Measurements from ENCODE around the gene COL12A1.

COL12A1 gene

DNA sequence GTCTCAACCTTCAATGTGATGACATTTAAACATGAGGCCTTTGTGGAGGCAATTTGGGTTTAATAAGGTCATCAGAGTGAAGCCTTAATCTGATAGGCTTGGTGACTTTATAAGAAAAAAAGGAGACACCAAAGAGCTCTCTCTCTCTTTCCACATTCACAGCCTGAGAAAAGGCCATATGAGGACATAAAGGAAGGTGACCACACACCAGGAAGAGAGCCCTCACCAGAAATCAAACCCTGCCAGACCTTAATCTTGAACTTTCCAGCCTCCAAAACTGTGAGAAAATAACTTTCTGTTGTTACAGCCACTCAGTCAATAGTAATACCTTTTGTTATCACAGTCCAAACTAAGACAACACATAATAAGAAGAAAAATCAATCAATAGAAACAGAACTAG lies 47.7 kb downstream of the COL12A1 start:
- TF ChIP-seq, protein P1, sequence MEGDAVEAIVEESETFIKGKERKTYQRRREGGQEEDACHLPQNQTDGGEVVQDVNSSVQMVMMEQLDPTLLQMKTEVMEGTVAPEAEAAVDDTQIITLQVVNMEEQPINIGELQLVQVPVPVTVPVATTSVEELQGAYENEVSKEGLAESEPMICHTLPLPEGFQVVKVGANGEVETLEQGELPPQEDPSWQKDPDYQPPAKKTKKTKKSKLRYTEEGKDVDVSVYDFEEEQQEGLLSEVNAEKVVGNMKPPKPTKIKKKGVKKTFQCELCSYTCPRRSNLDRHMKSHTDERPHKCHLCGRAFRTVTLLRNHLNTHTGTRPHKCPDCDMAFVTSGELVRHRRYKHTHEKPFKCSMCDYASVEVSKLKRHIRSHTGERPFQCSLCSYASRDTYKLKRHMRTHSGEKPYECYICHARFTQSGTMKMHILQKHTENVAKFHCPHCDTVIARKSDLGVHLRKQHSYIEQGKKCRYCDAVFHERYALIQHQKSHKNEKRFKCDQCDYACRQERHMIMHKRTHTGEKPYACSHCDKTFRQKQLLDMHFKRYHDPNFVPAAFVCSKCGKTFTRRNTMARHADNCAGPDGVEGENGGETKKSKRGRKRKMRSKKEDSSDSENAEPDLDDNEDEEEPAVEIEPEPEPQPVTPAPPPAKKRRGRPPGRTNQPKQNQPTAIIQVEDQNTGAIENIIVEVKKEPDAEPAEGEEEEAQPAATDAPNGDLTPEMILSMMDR (IDR thresholded peaks at IDR 0.05; ENCODE audit: borderline replicate concordance, control extremely low read depth, extremely low read depth, insufficient read depth, missing control alignments), result no peak
- DNase-seq (ENCODE audit: low spot score), result no peak
- in situ Hi-C loops (cut with MboI; ENCODE audit: low sequenced_read_pairs, unreplicated experiment), result no loop called here

DNA sequence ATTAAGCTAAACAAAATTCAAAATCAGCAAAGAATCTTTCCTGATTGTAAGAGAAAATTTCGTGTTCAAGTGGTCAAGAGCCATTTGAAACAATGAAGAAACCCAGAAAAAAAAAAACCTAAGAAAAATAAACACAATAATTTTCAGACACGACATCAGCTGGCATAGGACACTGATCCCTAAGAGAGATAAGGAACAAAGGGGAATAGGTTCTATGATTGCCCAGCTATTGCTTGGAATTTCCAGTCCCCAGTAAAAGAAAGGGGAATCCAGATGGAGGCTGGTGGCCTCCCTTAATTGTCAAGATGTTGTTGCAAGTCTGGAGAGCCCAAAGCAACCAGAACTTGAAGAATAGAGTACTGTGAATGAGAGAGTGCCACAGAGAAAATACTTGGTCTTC lies 48.5 kb downstream of the COL12A1 start:
- in situ Hi-C loops (cut with MboI; ENCODE audit: low sequenced_read_pairs, unreplicated experiment), result no loop called here
- no peak for DNase-seq (ENCODE audit: low spot score)
- TF ChIP-seq, protein P1 (IDR thresholded peaks at IDR 0.05; ENCODE audit: borderline replicate concordance, control extremely low read depth, extremely low read depth, insufficient read depth, missing control alignments), result no peak

DNA sequence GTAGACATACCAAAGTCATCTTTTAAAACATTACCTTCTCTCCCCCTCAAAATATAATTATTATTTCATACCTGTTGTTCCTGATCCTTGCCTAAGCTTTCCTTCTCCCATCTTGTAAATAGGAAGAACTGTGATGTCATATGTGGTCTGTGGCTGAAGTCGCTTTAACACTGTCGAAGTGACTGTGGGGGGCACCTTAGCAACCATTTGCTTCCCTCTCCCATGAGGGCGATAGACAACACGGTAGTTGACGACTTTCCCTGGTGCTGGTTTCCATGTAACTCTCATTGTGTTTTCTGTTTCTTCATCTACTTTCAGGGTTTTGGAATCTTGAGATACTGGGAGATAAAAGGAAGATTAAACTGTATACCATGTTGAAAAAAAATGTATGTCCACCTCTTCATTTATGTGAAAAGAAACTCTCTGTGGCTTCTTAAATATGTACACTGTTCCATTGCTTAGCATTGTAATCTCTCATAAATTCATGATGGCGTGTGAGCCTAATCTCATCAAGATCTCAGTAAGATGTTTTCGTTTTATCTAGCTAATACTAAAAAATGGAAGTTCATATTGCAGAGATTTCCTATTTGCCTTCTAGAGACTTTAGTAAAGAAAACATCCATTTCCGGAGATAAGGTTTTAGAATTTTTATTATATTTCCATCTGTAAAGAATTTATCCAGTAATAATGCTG lies 49.5 kb downstream of the COL12A1 start:
- in situ Hi-C loops (cut with MboI; ENCODE audit: low sequenced_read_pairs, unreplicated experiment), result no loop called here
- no peak for DNase-seq (ENCODE audit: low spot score)
- TF ChIP-seq, protein P1 (IDR thresholded peaks at IDR 0.05; ENCODE audit: borderline replicate concordance, control extremely low read depth, extremely low read depth, insufficient read depth, missing control alignments), result no peak

DNA sequence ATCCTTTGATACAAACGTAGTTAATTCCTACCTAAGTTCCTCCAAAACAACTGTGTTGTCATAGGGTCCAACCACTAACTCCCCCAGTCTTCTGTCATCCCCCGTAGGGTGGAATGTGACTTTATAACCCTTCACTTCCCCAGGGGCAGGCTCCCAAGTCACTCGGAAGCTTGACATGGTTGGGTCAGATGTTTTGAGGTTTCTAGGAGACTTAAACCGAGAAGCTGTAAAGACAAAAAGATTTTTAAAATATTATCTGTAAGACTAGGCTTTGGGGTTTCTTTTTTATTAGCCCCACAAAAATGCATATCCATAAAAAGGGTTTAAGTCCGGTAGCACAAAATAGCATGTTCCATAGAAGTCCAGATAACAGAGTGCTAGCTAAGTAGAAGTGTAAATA lies 50.2 kb downstream of the COL12A1 start:
- TF ChIP-seq, protein P1 (IDR thresholded peaks at IDR 0.05; ENCODE audit: borderline replicate concordance, control extremely low read depth, extremely low read depth, insufficient read depth, missing control alignments), result no peak
- no peak for DNase-seq (ENCODE audit: low spot score)
- in situ Hi-C loops (cut with MboI; ENCODE audit: low sequenced_read_pairs, unreplicated experiment), result no loop called here

DNA sequence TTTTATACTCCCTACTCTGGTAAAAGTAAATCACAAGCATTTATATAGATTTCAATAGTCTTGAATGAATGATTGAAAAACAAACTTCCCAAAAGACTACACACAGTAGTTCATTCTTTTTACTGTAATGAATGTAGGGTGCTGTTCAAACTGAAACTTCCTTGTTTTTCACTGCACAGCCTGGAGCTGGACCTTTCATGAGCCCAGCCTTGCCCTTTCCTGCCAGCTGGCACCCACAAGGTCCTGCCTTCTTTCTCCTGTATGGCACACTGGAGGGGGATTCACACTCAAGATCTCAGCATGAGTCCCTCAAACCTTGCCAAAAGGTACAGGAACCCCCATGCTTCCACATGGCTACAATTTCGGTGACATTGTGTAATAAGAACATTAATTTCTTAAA lies 50.9 kb downstream of the COL12A1 start:
- TF ChIP-seq, protein P1 (IDR thresholded peaks at IDR 0.05; ENCODE audit: borderline replicate concordance, control extremely low read depth, extremely low read depth, insufficient read depth, missing control alignments), result no peak
- DNase-seq (ENCODE audit: low spot score), result no peak
- in situ Hi-C loops (cut with MboI; ENCODE audit: low sequenced_read_pairs, unreplicated experiment), result no loop called here

DNA sequence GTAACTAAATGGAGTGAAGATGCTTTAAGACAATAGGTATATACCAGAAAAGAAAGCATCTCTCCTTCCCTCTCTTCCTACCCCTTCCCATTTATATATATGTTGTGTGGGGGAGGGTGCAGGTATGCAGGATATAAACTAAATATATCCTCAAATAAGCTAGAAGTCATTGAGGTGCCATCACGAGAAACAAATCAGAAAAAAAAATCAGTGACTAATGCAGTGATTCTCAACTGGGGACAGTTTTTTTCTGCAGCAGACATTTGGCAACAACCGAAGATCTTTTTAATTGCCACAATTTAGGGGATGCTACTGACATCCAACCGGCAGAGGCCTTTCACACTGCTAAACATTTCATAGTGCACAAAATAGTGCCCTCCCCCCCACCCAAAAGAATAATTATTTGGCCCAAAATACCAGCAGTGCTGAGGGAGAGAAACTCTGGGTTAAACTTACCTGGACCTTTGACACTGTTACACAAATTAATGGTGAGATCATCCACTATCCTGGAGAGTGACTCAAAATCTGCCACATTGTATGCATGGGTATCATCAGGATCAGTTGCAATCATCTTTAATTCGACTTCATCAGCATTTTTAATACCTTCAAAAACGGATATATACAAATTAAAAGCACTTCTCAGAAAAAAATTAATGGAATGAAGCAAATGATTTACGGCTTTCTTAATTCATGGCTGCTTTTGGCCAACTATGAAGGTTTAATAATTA lies 55.0 kb downstream of the COL12A1 start:
- in situ Hi-C loops (cut with MboI; ENCODE audit: low sequenced_read_pairs, unreplicated experiment), result no loop called here
- TF ChIP-seq, protein P1 (IDR thresholded peaks at IDR 0.05; ENCODE audit: borderline replicate concordance, control extremely low read depth, extremely low read depth, insufficient read depth, missing control alignments), result no peak
- DNase-seq (ENCODE audit: low spot score), result no peak
